Astrocyte of the cerebellum (primary cell): ENCODE data around the gene PCGF1.

Source experiments
- DNase-seq: peaks from one replicate; pipeline ENCODE4 v3.0.0-alpha.2; 2011; ENCODE audit warnings: low read depth
- H3K4me3 ChIP-seq: 2 replicates; pipeline ENCODE4 v1.5.1; 2011; ENCODE audit warnings: mild to moderate bottlenecking, low read depth, low read length, moderate library complexity
- CTCF ChIP-seq: IDR thresholded peaks from 2 replicates; pipeline ENCODE4 v1.5.1; 2012; ENCODE audit warnings: low read length, low read depth, moderate library complexity, mild to moderate bottlenecking; ENCODE audit errors: missing control alignments
- in situ Hi-C: cut with HindIII; loops from 2 replicates; pipeline ENCODE4 v1.10.0; 2017; ENCODE audit warnings: low sequenced_read_pairs

PCGF1 gene

GRCh38 chr2:74527741-74528140 is 20.2 kb upstream of the PCGF1 start:
- TF ChIP-seq CTCF = no peak
- DNase-seq = no peak
- H3K4me3 ChIP-seq = no peak overlapping the region
- in situ Hi-C loops = loop anchor here (5.0 kb wide), 1 partner anchor 90 kb away; no protein-coding TSS in a partner anchor

GRCh38 chr2:74526649-74527230 is 19.2 kb upstream of the PCGF1 start:
- no peak for TF ChIP-seq CTCF
- H3K4me3 ChIP-seq = no peak overlapping the region
- in situ Hi-C loops = loop anchor here (5.0 kb wide), 1 partner anchor 89 kb away; no protein-coding TSS in a partner anchor
- DNase-seq = no peak

GRCh38 chr2:74525717-74526648 is 18.5 kb upstream of the PCGF1 start, which contains the start of gene DQX1:
Gene DQX1 (minus strand): TSS chr2:74526231. CDS start chr2:74525729, 502 bp downstream.
- in situ Hi-C loops = loop anchor here (5.0 kb wide), 1 partner anchor 89 kb away; no protein-coding TSS in a partner anchor
- no peak for DNase-seq
- H3K4me3 ChIP-seq = no peak within 1 kb of the TSS
- TF ChIP-seq CTCF = no peak

GRCh38 chr2:74524955-74525716 is 17.6 kb upstream of the PCGF1 start:
- no peak for DNase-seq
- TF ChIP-seq CTCF = no peak
- no peak overlapping the region for H3K4me3 ChIP-seq
- in situ Hi-C loops = loop anchor here (5.0 kb wide), 1 partner anchor 88 kb away; no protein-coding TSS in a partner anchor

GRCh38 chr2:74524005-74524404 is 16.5 kb upstream of the PCGF1 start:
- no peak overlapping the region for H3K4me3 ChIP-seq
- DNase-seq = no peak
- TF ChIP-seq CTCF = no peak
- in situ Hi-C loops = no loop called here

GRCh38 chr2:74522516-74522915 is 15.0 kb upstream of the PCGF1 start:
- no peak overlapping the region for H3K4me3 ChIP-seq
- DNase-seq = no peak
- in situ Hi-C loops = no loop called here
- TF ChIP-seq CTCF = no peak
